CD14-positive monocyte (primary cell): ENCODE data around the gene PRKAG3. TPM values are rescaled to one million over a fixed set of nuclear protein-coding genes. Genes with fewer than 3 reads are reported as not detected.

Experiments
- DNase-seq, 3 donors: peaks; one replicate each; pipeline ENCODE4 v3.0.0-alpha.2; 2011 to 2022
- H2AFZ ChIP-seq: 2 replicates; pipeline ENCODE4 v1.6.0; 2012; ENCODE audit warnings: mild to moderate bottlenecking, low read depth, low read length, inconsistent platforms; ENCODE audit not compliant: insufficient read depth, poor library complexity, severe bottlenecking
- H3K27ac ChIP-seq, 2 donors: 1 replicate in 1 of 2; 2 replicates in 1 of 2; pipeline ENCODE4 v1.5.1; 2012 to 2013; ENCODE audit warnings: low read length in 2 of 2, control low read depth in 1 of 2, inconsistent platforms in 1 of 2, low read depth in 1 of 2, mild to moderate bottlenecking in 1 of 2
- H3K27me3 ChIP-seq, 2 donors: one replicate each; pipeline versions ENCODE4 v1.6.0 to v1.6.1; 2011 to 2013; ENCODE audit warnings: low read length in 2 of 2; ENCODE audit not compliant: control insufficient read depth in 2 of 2, insufficient read depth in 2 of 2
- H3K36me3 ChIP-seq, 2 donors: replicated peaks in 1 of 2; 1 replicate in 1 of 2; 2 replicates in 1 of 2; pipeline versions ENCODE4 v1.5.1 to v1.6.1; 2012 to 2013; ENCODE audit warnings: low read length in 2 of 2, control low read depth in 1 of 2, inconsistent platforms in 1 of 2, mild to moderate bottlenecking in 1 of 2; ENCODE audit not compliant: insufficient read depth in 2 of 2, control insufficient read depth in 1 of 2
- H3K4me1 ChIP-seq, 2 donors: 1 replicate in 1 of 2; 2 replicates in 1 of 2; pipeline versions ENCODE4 v1.5.1 to v1.6.1; 2012 to 2013; ENCODE audit warnings: low read length in 2 of 2, control low read depth in 1 of 2, inconsistent platforms in 1 of 2, mild to moderate bottlenecking in 1 of 2, moderate library complexity in 1 of 2; ENCODE audit not compliant: insufficient read depth in 2 of 2, control insufficient read depth in 1 of 2
- H3K4me2 ChIP-seq: replicated peaks from 2 replicates; pipeline ENCODE3; 2012; ENCODE audit warnings: low read length, moderate library complexity, mild to moderate bottlenecking; ENCODE audit not compliant: poor library complexity, severe bottlenecking; ENCODE audit errors: extremely low read depth
- H3K4me3 ChIP-seq, 3 experiments: fragments of 200-600 bp in 1 of 3; sonication (generic) in 1 of 3; replicated peaks in 1 of 3; 1 replicate in 2 of 3; 2 replicates in 1 of 3; pipeline ENCODE4 v1.5.1; 2011 to 2013; ENCODE audit warnings: low read length in 3 of 3, mild to moderate bottlenecking in 3 of 3, control low read depth in 2 of 3, low read depth in 2 of 3, inconsistent platforms in 1 of 3, moderate library complexity in 1 of 3
- H3K79me2 ChIP-seq: 2 replicates; pipeline ENCODE4 v1.6.0; 2012; ENCODE audit warnings: mild to moderate bottlenecking, control low read depth, inconsistent platforms, low read length, moderate library complexity; ENCODE audit not compliant: insufficient read depth
- H3K9ac ChIP-seq: 2 replicates; pipeline ENCODE4 v1.6.0; 2017; ENCODE audit warnings: low read length, mild to moderate bottlenecking; ENCODE audit not compliant: insufficient read depth, poor library complexity, severe bottlenecking
- H3K9me3 ChIP-seq, 2 donors: replicated peaks in 1 of 2; 1 replicate in 1 of 2; 2 replicates in 1 of 2; pipeline versions ENCODE4 v1.5.1 to v1.6.1; 2012 to 2013; ENCODE audit warnings: low read length in 2 of 2, control low read depth in 1 of 2; ENCODE audit not compliant: control insufficient read depth in 1 of 2, insufficient read depth in 1 of 2
- H4K20me1 ChIP-seq: 2 replicates; pipeline ENCODE4 v1.6.0; 2012; ENCODE audit warnings: mild to moderate bottlenecking, low read length, control low read depth, moderate library complexity; ENCODE audit not compliant: insufficient read depth
- H3K27ac Mint-ChIP-seq, 7 donors: one replicate each; pipeline ENCODE4 v1.8.0; 2020; ENCODE audit warnings: mild to moderate bottlenecking in 7 of 7, mixed read lengths in 7 of 7, moderate library complexity in 6 of 7, inconsistent platforms in 2 of 7
- H3K27me3 Mint-ChIP-seq, 3 donors: one replicate each; pipeline ENCODE4 v1.8.0; 2021 to 2022; ENCODE audit warnings: low read depth in 3 of 3, mild to moderate bottlenecking in 3 of 3, mixed read lengths in 3 of 3, moderate library complexity in 3 of 3, inconsistent platforms in 1 of 3
- H3K36me3 Mint-ChIP-seq, 2 donors: one replicate each; pipeline ENCODE4 v1.8.0; 2020; ENCODE audit warnings: mixed read lengths in 2 of 2, inconsistent platforms in 1 of 2, mild to moderate bottlenecking in 1 of 2
- H3K4me1 Mint-ChIP-seq: one replicate; pipeline ENCODE4 v1.8.0; 2020; ENCODE audit warnings: mild to moderate bottlenecking, mixed read lengths
- H3K4me3 Mint-ChIP-seq, 2 donors: one replicate each; pipeline ENCODE4 v1.8.0; 2020; ENCODE audit warnings: mild to moderate bottlenecking in 2 of 2, mixed read lengths in 2 of 2, moderate library complexity in 1 of 2
- H3K9me3 Mint-ChIP-seq, 7 donors: one replicate each; pipeline ENCODE4 v1.8.0; 2020 to 2022; ENCODE audit warnings: mixed read lengths in 7 of 7, mild to moderate bottlenecking in 6 of 7, moderate library complexity in 6 of 7, inconsistent platforms in 2 of 7
- CTCF ChIP-seq: fragments of 200-600 bp; IDR thresholded peaks from one replicate; pipeline ENCODE4 v1.8.0; 2022; ENCODE audit warnings: antibody characterized with exemption, mild to moderate bottlenecking
- WGBS: methylation state at CpG from one replicate; pipeline ENCODE4 v1.1.5; 2013; ENCODE audit warnings: missing lambda C conversion rate; ENCODE audit not compliant: insufficient coverage; 5-methylcytosine and 5-hydroxymethylcytosine counted together
- intact Hi-C, 2 donors: fragments of 100-400 bp; cut with micrococcal nuclease; formaldehyde crosslinking; loops; one replicate each; pipeline versions ENCODE4 v1.15.0 to v1.15.1; 2023
- polyA plus RNA-seq, 3 donors: library from polyadenylated mRNA; depleted of rRNA in 1 of 3; unstranded in 2 of 3; stranded (reverse) in 1 of 3; fragments of 300-500 nt in 2 of 3; fragments of >200 nt in 1 of 3; fragmentation: Illumina TruSeq in 2 of 3; gene quantifications; 1 replicate in 2 of 3; 2 replicates in 1 of 3; pipeline ENCODE4 v1.2.3, GENCODE V29; 2012 to 2021

PRKAG3 gene
- polyA plus RNA-seq, 3 donors = not detected

GRCh38 chr2:218829868-218830451 is 1.6 kb downstream of the PRKAG3 start:
- no peak overlapping the region for H3K27ac ChIP-seq
- Mint-ChIP-seq H3K36me3 (no peaks in the 10 kb centered on the region), H3K4me1 (peaks cover 30% of the 10 kb centered on the region), H3K4me3 (no peak overlapping the region), H3K27ac (no peak overlapping the region), H3K27me3 (peaks cover 30 to 46% (median 37%) of the 10 kb centered on the region in 3 donors), H3K9me3 (peaks cover 0 to 2% (median 0%) of the 10 kb centered on the region in 7 donors)
- intact Hi-C loops = loop anchor here in 1 of 2 donors (5.0 kb wide), 1 partner anchor 33 kb away; no protein-coding TSS in a partner anchor
- no peak overlapping the region for H2AFZ ChIP-seq
- H3K9me3 ChIP-seq = no peaks in the 10 kb centered on the region
- no peaks in the 10 kb centered on the region for H4K20me1 ChIP-seq
- H3K27me3 ChIP-seq = peaks cover 14 to 21% of the 10 kb centered on the region in 2 donors
- H3K4me1 ChIP-seq = peaks cover 10 to 22% of the 10 kb centered on the region in 2 donors
- 92% methylated on average over 13 of the region's 17 CpGs for WGBS
- no peak overlapping the region for H3K4me2 ChIP-seq
- H3K36me3 ChIP-seq = no peaks in the 10 kb centered on the region
- H3K4me3 ChIP-seq = no peak overlapping the region
- DNase-seq = no peak
- TF ChIP-seq CTCF = no peak
- no peaks in the 10 kb centered on the region for H3K79me2 ChIP-seq
- no peak overlapping the region for H3K9ac ChIP-seq

GRCh38 chr2:218828477-218828778 is 3.2 kb downstream of the PRKAG3 start:
- intact Hi-C loops = no loop called here
- peaks cover 0 to 3% of the 10 kb centered on the region in 2 donors for H3K36me3 Mint-ChIP-seq
- H3K27me3 Mint-ChIP-seq = peaks cover 29 to 39% (median 29%) of the 10 kb centered on the region in 3 donors
- Histone ChIP-seq H3K4me3 (no peak overlapping the region), H3K27ac (no peak overlapping the region), H3K36me3 (no peaks in the 10 kb centered on the region), H3K4me2 (no peak overlapping the region), H3K9ac (no peak overlapping the region), H3K4me1 (peaks cover 10 to 22% of the 10 kb centered on the region in 2 donors), H2AFZ (no peak overlapping the region), H3K9me3 (no peaks in the 10 kb centered on the region), H3K27me3 (peaks cover 7 to 12% of the 10 kb centered on the region in 2 donors), H4K20me1 (no peaks in the 10 kb centered on the region), H3K79me2 (no peaks in the 10 kb centered on the region)
- WGBS = 95% methylated on average over 3 of the region's 4 CpGs
- peaks cover 30% of the 10 kb centered on the region for H3K4me1 Mint-ChIP-seq
- DNase-seq = no peak
- H3K4me3 Mint-ChIP-seq = peak overlapping the region in 1 of 2 donors; percentile 39
- H3K9me3 Mint-ChIP-seq = peaks cover 0 to 3% (median 0%) of the 10 kb centered on the region in 7 donors
- TF ChIP-seq CTCF = no peak
- no peak overlapping the region for H3K27ac Mint-ChIP-seq
